Activated gamma-delta T cell treated with Interleukin-2 at 50 U/mL for 16 hours (primary cell): ENCODE data around the gene ANKRD24.
"Not testable (repeated sequence)": the region's sequence is repeated elsewhere in the genome, so short reads cannot be mapped to it uniquely, and the experiment has no call there.

Source experiments
- DNase-seq: peaks from one replicate; pipeline ENCODE4 v3.0.0-alpha.2; 2020

ANKRD24 gene

DNA sequence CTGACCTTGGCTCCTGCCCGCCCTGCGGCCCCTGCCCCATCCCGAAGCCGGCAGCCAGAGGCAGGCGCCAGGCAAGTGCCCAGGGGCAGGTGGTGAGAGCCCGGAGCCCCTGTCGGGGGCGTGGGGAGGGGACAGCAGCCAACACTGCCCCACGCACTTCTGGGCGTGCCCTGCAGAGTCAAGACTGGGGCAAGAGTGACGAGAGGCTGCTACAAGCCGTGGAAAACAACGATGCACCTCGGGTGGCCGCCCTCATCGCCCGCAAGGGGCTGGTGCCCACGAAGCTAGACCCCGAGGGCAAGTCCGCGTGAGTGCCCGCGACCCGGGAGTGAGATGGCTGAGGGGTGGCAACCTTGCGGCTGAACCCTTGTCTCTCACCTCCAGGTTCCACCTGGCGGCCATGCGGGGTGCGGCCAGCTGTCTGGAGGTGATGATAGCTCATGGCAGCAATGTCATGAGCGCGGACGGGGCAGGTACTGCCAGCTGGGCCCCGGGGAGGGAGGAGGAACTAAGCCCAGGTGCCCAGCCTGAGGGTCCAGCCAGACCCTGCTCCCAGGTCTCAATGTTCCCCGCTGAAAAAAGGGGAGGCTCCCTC, 17.3 kb downstream of the ANKRD24 start:
- no peak for DNase-seq

DNA sequence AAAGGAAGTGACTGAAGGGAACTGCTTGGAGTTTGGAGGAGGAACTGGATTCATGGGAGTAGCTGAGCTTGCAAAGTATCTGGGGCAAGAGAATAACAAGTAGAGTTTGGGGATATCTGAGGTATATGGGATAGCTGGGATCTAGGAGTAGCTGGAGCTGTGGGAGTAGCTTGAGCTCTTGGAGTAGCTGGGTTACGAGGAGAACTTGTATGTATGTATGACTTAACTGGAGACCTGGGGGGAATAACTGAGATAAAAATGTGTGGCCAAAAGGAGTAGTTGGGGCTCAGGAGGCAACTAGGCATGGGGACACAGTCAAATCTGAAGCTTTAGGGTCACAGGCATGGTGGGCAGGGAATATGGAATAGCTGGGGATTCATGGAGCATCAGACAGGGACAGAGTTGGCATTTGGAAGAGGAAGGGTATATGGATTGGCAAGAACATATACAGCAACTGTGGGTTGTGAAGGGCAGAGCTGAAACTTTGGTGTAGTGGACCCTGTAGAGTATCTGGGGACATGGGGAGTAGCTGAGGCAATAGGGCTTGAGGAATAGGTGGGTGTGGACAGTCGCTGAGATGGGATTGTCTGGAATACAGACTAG, 18.6 kb downstream of the ANKRD24 start:
- no peak for DNase-seq

DNA sequence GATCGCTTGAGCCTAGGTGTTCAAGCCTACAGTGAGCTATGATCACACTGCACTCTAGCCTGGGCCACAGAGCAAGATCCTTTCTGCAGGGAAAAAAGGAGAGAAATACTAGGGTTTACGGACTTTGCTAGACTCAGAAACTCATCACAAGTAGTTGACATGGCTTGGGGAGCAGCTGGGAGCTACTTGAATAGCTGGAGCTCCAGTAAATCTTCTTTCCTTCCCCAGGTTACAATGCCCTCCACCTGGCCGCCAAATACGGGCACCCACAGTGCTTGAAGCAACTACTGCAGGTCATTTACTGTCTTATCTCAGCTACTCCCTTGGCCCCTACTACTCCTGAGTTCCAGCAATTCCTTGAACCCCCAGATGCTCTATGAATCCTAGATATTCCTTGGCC, 19.3 kb downstream of the ANKRD24 start:
- no peak for DNase-seq

DNA sequence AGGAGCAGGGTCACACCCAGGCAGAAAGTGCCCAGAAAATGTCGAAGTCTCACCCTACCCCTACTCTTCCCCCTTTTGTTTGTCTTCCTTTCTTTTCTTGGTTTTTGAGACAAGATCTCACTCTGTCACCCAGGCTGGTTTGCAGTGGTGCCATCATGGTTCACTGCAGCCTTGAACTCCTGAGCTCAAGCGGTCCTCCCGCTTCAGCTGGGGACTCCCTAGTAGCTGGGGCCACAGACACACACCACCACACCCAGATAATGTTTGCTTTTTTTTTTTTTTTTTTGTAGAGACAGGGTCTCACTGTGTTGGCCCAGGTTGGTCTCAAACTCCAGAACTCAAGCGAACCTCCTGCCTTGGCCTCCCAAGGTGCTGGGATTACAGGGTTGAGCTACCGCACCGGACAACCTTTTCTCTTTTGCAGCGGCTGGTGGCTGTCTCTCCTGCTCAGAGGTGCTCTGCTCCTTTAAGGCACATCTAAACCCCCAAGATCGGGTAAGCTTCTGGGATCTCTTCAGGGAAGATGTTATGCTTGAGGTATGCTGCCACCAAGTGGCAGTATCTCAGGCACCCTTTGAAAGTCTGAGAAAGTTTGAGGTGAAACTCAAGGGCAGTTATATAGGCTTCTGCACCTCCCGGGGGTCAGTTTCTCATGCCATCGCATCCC, 24.5 kb downstream of the ANKRD24 start:
- DNase-seq: no peak

DNA sequence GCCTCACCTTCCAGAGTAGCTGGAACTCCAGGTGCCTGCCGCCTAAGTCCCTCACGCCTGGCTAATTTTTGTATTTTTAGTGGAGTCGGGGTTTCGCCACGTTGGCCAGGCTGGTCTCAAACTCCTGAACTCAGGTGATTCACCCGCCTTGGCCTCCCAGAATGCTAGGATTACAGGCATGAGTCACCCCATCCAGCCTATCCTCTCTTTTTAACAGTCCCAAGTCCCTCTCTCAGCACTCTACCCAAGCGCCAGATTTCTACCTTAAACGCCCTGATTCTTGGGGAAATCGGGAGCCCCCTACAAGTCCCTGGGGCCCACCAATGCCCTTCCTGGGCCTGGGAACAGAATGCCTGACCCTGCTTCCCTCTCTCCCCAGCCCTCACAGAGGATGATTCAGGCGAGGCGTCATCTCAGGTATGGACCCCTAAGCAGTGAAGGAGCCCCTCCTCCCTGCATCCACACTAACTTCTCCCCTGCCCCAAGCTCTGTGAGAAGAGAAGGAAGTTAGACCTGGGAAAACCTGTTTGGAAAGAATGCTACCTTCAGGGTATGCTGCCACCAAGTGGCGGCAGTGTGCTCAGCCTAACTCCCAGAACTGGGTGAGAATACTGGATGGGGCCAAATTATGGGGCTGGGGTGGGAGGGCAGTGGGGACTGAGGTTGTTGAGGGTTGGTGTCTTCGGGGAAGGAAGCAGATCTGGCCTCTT, 26.1 kb downstream of the ANKRD24 start:
- DNase-seq: no peak

DNA sequence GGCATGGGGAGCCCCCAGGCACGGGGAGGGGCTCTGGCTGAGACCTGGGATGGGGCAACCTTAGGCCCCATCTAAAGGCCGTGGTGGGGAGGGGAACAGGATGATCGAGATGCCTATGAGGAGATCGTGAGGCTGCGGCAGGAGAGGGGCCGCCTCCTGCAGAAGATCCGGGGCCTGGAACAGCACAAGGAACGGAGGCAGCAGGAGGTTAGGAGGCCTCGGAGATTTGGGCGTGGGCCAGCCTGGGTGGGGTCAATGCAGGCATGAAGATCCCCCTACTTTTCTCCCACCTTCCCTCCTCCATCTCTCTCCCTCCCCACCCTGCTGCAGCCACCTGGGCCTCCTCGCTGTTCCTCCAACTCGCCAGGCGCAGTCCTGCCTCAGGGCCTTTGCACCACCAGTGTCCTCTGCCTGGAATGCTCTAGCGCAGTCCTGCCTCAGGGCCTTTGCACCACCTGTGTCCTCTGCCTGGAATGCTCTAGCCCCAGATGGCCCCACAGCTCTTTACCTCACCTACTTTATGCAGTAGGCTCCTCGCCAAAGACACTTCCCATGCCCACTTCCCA, 27.8 kb downstream of the ANKRD24 start:
- no peak for DNase-seq

DNA sequence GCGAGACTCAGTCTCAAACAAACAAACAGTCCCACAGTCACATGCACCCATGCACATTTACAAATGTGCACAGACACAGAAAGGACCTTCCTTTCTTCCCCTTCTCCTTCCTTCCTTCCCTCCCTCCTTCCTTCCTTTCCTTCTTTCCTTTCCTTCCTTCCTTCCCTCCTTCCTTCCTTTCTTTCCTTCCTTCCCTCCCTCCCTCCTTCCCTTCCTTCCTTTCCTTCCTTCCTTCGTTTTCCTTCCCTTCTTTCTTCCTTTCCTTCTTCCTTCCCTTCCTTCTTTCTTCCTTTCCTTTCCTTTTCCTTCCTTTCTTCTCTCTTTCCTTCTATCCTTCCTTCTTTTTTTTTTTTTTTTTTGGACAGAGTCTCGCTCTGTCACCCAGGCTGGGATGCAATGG, 30.6 kb downstream of the ANKRD24 start:
- DNase-seq: no peak

DNA sequence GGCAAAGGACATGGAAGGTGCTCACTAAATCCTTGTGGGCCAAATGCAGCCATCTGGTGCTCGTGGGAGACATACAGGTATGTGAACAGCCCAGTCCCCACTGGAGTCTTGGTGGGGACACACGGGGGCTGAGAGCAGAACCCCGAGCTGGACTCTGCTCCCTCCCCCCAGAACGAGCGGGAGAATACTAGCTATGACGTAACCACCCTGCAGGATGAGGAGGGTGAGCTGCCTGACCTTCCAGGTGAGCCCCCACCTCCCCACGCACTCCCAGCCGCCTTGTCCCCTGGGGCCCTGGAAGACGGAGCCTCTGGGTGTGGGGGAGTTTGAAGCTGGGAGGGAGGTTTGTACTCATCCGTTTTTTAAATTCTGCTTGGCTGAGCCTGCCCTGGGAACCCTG, 33.3 kb downstream of the ANKRD24 start:
- no peak for DNase-seq

DNA sequence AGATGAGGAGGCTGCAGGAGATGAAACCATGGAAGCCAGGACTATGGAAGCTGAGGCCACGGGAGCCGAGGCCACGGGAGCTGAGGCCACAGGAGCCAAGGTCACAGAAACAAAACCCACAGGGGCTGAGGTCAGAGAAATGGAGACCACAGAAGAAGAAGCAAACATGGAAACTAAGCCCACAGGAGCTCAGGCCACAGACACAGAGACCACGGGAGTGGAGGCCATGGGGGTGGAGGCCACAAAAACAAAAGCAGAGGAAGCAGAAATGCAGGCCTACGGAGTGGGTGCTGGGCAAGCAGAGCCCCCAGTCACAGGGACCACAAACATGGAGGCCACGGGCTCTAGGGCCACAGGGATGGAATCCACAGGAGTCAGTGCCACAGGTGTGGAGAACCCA, 34.4 kb downstream of the ANKRD24 start:
- no peak for DNase-seq

DNA sequence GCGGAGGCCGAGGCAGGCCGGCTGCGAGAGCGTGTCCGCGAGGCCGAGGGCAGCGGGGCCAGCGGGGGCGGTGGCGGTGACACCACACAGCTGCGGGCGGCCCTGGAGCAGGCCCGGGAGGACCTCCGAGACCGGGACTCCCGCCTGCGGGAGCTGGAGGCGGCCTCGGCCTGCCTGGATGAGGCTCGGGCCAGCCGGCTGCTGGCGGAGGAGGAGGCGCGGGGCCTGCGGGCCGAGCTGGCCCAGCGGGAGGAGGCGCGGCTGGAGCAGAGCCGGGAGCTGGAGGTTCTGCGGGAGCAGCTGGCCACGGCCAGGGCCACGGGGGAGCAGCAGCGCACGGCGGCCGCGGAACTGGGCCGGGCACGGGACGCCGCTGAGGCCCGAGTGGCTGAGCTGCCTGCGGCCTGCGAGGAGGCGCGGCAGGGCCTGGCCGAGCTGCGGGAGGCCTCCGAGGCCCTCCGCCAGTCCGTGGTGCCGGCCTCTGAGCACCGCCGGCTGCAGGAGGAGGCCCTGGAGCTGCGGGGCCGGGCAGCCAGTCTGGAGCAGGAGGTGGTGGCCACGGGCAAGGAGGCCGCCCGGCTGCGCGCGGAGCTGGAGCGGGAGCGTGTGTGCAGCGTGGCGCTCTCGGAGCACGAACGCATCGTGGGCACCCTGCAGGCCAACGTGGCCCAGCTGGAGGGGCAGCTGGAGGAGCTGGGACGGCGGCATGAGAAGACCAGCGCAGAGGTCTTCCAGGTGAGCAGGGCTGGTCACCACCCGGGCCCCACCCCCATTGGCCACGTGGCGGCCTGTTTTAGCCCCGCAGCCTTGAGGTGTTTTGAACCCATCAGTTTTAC, 35.2 kb downstream of the ANKRD24 start:
- DNase-seq: no peak

DNA sequence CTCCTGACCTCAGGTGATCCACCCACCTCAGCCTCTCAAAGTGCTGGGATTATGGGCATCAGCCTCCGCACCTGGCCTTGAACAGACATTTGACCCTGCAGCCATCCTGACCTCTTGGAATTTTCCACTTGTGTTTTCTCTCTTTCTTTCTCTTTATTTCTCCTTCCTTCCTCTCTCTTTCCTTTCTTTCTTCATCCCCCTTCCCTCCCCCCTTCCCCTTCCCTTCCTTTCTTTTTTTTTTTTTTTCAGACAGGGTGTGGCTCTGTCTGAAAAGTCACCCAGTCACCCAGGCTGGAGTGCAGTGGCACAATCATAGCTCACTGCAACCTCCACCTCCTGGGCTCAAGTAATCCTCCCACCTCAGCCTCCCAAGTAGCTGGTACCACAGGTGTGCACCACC, 36.0 kb downstream of the ANKRD24 start:
- DNase-seq: not testable (repeated sequence)

DNA sequence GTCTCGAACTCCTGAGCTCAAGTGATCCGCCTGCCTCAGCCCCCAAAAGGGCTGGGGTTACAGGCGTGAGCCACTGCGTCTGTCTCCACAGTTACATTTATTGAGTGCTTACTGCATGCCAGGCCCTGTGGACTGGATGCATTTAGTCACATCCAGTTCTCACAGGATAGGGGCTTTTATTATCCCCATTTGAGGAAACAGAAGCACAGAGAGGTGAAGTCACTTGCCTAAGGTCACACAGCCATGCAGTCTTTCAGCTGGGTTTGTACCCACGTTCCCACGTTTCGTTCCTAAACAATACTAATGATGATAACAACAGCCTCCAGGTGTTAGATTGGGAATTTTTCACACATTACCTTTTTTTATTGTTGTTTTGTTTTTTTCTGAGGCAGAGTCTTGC, 37.7 kb downstream of the ANKRD24 start:
- DNase-seq: no peak

DNA sequence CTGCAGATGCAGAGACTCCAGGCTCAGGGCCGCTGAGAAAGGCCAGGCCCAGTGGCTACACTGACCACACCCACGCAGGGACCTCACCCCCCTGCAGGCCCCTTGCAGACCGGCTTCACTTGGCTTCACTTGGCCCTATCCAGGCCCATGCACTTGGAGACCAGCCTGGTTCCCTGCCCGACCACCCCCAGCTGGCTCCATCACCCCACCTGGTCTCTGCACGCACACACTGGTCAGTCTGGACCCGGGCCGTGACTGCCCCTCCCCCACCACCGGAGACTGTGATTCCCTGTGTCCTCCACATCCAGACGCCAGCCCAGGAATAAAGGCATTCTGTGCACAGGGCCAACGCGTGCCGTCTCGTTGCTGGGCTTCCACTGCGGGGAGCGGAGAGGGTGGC, 42.0 kb downstream of the ANKRD24 start:
- DNase-seq: no peak

DNA sequence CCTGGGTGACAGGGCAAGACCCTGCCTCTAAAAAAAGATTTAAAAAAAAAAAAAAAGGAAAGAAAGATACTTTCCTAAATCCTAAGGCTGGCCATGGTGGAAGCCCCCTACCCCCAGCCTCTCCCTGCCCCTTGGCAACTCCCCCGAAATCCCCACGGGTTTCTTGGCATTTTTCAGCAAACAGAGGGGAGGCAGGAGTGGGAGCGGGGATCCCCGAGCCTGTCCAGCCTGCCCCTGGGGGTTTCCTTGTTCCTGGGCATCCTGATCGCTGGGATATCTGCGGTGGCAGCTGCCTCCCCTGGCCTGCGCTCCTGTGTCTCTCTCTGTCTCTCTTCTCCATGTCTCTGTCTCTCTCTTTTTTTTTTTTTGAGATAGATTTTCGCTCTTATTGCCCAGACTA, 43.4 kb downstream of the ANKRD24 start:
- no peak for DNase-seq

DNA sequence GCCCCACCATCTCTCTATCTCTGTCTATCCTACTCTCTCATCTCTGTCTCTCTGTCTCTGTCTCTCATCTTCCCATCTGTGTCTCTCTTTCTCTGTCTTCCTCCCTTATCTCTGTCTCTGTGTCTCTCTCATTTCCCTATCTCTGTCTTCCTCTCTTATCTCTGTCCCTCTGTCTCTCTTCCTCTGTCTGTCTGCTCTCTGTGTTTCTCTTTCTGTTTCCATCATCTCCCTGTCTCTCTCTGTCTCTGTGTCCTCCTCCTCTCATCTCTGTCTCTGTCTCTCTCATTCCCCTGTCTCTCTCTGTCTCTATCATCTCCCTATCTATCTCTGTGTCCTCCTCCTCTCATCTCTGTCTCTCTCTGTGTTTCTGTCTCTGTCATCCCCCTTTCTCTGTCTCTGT, 45.3 kb downstream of the ANKRD24 start:
- DNase-seq: no peak

DNA sequence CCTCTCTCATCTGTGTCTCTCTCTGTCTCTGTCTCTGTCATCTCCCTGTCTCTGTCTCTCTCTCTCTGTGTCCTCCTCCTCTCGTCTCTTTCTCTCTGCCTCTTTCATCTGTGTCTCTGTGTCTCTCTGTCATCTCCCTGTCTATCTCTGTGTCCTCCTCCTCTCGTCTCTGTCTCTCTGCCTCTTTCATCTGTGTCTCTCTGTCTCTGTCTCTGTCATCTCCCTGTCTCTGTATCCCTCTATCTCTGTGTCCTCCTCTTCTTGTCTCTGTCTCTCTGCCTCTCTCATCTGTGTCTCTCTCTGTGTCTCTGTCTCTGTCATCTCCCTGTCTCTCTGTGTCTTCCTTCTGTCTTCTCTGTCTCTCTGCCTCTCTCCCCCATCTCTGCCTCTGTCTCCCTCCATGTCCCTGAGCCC, 46.3 kb downstream of the ANKRD24 start:
- no peak for DNase-seq

DNA sequence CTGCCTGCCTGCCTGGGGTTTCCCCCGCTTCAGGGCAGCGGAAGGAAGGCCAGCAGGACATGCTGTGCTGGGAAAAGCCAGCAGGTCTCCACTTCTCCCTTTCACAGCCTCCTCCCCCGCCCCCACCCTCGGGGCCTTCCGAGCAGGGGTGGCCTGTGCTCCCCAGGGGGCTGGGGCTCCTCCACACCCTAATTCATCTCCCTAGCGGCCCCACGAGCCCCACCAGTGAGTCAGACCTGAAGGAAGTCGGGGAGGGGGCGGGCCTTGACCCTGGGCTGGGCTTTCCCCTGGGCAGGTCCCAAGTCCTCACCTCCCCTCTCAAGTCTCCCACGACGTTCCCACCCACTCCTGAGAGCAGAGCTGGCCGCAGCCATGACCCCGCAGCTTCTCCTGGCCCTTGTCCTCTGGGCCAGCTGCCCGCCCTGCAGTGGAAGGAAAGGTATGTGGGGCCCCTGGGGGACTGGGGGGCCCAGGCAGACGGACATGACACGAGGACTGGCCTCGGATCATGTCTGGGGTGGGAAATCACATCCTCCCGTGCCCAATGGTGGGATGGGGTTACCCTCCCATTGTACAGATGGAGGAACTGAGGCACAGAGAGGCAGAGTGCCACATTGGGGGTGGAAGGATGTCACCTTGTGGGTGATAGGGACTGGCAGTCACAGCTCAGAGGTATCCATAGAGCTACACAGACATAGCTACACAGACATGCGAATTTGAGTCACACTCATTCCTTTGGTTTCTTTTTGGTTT, 46.9 kb downstream of the ANKRD24 start, which contains the start of gene EBI3:
TSS of gene EBI3 (plus strand) at position 345 of the 753 bp plus-strand sequence. CDS start at position 373, 28 bp downstream.
- DNase-seq: no peak

DNA sequence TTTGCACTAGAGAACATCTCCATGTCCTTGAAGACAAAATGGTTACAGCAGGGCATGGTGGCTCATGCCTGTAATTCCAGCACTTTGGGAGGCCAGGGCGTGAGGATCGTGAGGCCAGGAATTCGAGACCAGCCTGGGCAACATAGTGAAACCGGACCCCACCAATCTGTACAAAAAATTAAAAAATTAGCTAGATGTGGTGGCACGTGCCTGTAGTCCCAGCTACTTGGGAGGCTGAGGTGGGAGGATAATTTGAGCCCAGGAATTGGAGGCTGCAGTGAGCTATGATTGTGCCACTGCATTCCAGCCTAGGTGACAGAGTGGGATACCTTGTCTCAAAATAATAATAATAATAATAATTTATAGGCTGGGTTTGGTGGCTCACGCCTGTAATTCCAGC, 47.7 kb downstream of the ANKRD24 start:
- DNase-seq: not testable (repeated sequence)

DNA sequence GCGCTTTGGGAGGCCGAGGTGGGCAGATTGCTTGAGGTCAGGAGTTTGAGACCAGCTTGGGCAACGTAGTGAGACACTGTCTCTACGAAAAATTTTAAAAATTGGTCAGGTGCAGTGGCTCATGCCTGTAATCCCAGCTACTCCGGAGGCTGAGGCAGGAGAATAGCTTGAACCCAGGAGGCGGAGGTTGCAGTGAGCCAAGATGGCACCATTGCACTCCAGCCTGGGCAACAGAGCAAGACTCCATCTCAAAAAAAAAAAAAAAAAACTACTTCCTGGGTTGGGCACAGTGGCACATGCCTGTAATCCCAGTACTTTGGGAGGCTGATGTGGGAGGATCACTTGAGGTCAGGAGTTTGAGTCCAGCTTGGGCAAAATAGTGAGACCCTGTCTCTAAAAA, 49.0 kb downstream of the ANKRD24 start:
- DNase-seq: not testable (repeated sequence)

DNA sequence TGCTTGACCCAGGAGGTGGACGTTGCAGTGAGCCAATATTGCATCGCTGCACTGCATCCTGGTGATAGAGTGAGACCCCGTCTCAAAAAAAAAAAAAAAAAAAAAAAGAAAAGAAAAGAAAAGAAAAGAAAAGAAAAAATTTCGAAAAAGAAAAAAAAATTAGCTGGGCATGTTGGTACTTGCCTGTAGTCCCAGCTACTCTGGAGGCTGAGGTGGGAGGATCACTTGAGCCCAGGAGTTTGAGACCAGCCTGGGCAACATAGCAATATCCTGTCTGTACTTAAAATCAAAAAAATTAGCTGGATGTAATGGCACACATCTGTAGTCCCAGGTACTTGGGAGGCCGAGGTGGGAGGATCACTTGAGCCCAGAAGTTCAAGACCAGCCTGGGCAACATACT, 49.6 kb downstream of the ANKRD24 start:
- DNase-seq: not testable (repeated sequence)

DNA sequence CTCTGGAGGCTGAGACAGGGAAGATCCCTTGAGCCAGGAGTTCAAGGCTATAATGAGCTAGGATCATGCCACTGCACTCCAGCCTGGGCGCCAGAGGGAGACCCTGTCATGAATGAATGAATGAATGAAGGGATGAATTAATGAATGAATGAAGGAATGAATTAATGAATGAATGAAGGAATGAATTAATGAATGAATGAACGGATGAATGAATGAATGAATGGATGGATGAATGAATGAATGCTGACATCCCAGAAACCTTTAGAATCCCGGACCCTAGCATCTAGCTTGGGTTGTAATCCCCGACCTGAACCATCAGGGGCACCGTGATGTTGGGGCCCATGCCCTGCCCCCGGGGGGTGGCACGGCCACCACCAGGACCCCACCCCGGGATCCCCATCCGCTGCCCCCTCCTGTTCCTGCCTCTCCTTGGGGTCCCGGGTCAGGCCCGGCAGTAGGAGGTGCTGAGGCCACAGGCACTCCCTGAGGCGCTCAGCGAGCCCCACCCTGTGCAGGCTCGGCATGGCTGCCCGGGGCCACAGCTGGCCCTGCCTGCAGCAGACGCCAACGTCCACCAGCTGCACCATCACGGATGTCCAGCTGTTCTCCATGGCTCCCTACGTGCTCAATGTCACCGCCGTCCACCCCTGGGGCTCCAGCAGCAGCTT, 50.3 kb downstream of the ANKRD24 start:
- no peak for DNase-seq
